Vagina (tissue), 2 donors: ENCODE data around the gene KLC1.

Experiments used
- CTCF ChIP-seq, 3 experiments: fragments of 450-650 bp in 2 of 3; fragments of 200-600 bp in 1 of 3; sonication (generic) in 1 of 3; IDR thresholded peaks; one replicate each; pipeline ENCODE4 v1.5.1; 2017 to 2019; ENCODE audit warnings: antibody characterized with exemption in 3 of 3, mild to moderate bottlenecking in 2 of 3, moderate library complexity in 2 of 3
- POLR2A ChIP-seq, 2 donors: fragments of 450-650 bp; IDR thresholded peaks; one replicate each; pipeline ENCODE4 v1.6.1; 2017; ENCODE audit warnings: antibody characterized with exemption in 2 of 2, mild to moderate bottlenecking in 2 of 2, moderate library complexity in 2 of 2
- POLR2AphosphoS5 ChIP-seq, 2 donors: sonication (generic); formaldehyde crosslinking; IDR thresholded peaks; one replicate each; pipeline ENCODE4 v1.9.0; 2017; ENCODE audit warnings: antibody characterized with exemption in 2 of 2, mild to moderate bottlenecking in 2 of 2, low read depth in 1 of 2; ENCODE audit not compliant: insufficient read depth in 1 of 2

- TF ChIP-seq CTCF (IDR thresholded peaks at IDR 0.05) (no peak), POLR2AphosphoS5 (IDR thresholded peaks at IDR 0.05; ENCODE audit: insufficient read depth in 1 of 2, low read depth in 1 of 2) (no peak), POLR2A (IDR thresholded peaks at IDR 0.05) (no peak)
Observed at GRCh38 chr14:103663506-103663905, 34.5 kb downstream of the KLC1 start.
